Kidney glomerular epithelial cell (primary cell): ENCODE data around the gene SLC17A9.

Experiments
- DNase-seq: peaks from one replicate; lab custom pipeline; 2025; lab: John Stamatoyannopoulos, UW

Gene SLC17A9

DNA sequence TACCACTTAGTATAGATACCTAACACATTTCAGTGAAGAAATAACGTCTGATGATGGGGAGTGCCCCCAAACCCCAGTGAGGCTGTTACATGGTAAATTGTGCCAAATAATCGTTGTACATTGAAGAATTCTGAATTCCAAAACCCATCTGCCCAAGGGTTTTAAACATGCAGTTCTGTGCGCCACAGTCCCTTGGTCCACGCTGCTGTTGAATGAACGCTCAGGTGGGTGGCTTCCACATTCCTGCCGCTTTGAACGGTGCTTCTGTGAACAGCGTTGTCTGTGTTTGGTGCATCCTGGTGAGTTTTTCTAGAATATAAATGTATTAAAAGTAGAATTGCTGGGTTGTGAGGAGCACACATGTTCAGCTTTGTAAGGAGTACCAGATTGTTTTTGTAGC lies 11.6 kb upstream of the SLC17A9 start:
- DNase-seq: no peak

DNA sequence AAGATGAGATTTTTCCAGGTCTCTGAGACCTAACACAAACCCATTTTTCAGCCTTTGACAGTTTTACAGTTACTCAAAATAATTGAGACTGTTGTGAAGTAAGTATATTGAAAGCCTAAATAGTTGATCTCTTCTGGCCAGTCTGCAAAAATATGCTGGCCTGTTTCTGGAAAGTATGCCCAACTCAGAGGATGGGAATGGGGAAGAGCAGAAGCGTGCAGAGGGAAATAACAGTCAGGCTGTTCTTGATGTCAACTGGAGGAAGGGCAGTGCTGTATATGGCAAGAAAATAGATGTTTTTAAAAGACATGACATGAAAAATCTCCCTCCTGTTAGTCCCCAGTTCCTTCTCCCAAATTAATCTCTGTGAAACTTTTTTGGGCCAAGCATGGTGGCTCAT lies 10.7 kb upstream of the SLC17A9 start:
- DNase-seq: no peak

DNA sequence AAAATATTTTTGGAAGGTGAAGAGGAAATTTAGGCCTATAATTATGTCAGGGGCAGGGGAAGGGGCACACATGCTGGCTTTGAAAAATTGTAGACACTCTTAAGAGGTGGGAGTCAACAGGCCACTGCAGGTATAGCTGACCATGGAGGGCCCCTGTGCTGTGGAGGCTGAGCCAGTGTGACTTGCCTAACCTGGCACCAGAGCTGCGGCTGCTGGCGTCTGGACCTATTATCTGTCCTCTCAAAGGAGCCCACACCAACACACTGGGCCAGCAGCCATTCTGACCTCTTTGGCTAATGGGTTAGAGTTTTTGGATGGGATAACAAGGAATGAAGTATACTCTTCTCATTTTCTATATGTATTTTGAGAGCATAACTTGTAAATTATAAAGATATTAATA lies 10.1 kb upstream of the SLC17A9 start:
- DNase-seq: no peak

DNA sequence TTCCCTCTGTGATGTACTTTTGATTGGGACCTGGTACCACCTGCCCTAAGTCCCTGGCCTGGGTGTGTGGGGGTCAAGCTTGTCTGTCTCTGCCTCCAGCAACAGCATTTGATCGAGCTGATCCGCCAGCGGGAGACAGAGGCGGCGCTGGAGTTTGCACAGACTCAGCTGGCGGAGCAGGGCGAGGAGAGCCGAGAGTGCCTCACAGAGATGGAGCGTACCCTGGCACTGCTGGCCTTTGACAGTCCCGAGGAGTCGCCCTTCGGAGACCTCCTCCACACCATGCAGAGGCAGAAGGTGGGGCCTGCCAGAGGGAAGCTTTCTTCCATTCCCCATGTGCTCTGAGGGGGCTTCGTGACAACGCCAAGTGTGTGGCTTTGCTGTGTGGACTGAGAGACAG lies 9.1 kb upstream of the SLC17A9 start:
- DNase-seq: no peak

DNA sequence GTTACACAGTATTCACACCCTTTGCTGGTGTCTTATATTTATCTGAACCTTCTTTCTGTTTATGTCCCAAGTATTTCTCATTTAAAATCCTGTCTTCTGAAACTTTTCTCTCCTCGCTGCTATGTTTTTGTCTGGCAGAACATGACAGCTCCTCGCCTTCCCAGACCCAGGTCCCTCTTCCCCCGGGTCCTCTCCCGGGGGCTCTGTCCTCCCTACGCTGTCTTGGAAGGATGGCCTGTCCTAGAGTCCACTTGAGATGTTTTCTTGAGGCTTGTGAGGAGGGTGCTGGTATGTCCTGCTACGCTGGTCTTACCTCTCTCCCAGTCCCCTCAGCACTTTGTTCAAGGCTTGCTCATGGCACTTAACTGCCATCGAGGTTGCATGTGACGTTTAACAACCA lies 8.3 kb upstream of the SLC17A9 start:
- no peak for DNase-seq

DNA sequence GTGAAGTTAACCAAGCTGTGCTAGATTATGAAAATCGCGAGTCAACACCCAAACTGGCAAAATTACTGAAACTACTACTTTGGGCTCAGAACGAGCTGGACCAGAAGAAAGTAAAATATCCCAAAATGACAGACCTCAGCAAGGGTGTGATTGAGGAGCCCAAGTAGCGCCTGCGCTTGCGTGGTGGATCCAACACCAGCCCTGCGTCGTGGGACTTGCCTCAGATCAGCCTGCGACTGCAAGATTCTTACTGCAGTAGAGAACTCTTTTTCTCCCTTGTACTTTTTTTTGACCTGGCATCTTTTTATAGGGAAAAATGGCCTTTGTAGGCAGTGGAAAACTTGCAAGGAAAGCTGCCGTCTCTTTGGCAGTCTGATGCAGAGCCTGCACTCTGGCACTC lies 7.8 kb upstream of the SLC17A9 start:
- DNase-seq: no peak

DNA sequence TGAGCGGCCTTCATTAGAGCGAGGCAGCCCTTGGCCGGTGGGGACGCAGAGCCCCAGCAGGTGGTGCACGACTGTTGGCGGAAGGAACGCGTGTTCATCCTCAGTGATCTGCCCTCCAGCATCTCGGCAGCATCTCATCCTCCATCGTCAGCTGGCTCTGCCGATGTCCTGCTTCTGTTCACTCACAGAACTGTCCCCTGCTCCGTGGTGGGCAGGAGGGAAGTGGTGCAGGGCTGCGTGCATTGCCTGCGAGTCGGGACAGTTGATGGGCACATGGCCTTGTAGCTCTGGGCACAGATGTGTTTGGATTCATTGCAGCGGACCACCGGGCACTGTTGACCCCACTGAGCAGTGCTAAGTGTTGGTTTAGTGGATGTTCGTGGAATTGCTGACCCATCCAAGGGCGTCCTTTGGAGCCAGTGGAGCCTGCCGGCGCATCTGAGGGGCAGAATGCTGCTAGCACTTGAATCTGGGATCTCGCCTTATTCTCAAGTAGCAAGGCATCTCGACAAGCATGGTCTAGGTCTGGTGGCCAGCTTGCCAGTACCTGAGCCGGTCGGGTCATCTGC lies 6.7 kb upstream of the SLC17A9 start:
- no peak for DNase-seq

DNA sequence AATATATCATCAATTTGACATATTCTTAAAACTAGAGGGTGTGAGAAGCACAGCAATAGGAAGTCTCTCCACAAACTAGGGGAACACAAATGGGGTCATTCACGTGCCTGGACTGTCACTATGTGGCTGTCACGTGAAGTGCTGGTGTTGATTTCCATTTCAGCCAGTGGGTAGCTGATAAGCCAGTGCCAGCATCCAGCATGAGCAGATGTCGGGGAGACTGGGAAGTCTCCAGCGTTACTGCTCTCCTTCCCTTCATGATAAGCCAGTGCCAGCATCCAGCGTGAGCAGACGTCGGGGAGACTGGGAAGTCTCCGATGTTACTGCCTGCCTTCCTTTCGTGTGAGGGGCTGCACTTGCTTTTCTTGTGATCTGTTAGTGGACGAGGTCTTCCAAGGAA lies 5.6 kb upstream of the SLC17A9 start:
- DNase-seq: no peak

DNA sequence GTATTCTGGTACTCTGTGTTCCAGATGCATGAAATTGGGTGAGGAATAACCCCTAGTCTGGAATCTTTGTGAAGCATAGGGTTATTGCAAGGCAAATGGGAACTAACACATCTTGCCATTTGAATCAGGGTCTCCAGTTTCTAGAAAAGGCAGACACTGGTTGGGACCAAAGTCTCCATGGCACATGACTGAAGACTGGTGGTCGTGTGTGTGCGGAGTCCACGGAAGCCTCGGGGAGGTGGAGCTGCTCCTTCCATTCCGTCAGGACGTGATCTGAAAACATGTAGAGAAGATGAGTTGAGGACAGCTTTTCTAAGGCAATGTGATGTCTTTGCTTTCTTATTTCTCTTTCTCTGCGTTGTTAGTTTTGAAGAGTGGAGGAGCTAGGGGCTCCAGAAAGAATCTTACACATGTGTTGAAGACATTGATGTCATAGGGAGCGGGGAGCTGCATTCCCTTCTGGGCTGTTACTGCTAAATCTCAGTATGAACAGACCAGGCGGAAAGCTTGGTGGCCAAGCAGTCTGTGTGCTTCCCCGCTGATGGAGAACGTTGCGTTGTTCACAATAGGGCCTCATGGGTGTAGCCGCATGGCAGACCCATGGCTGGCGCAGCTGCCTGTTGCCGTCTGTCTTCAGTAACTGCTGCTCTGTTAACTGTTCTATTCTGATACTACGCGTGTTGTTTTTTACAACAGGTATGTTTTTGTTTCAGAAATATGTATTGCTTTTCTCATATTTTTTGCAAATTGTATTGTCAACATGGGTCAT lies 4.8 kb upstream of the SLC17A9 start:
- DNase-seq: no peak

DNA sequence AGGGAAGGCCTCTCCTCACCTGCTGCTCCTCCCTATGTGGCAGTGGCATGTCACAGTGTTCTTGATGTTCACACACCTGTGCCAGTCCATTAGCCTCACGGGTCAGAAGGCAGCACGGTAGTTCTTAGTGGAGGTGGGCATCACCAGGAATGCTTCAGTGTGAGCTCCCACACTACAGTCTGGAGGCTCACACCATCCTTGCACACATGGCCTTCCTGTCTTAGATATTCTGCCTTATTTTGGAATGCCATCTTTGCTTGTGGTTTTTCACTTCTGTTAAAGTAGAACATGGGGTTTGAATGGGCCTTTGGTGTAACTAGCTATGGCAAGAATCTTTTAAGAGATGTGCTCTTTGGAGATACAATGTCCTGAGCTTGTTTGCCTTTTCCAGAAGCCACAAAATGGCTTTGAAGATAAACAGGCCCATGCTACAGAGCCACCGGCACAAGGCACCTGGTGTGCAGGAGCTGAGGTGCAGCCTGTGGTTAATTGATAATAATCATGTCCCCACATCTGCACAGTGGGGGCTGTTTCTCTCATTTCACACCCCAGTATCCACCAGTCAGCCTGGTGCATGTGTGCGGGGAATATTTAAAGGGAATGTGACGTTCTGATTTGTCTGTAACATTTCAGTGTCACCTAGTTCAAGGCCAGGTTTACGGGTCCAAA lies 3.2 kb upstream of the SLC17A9 start:
- no peak for DNase-seq

DNA sequence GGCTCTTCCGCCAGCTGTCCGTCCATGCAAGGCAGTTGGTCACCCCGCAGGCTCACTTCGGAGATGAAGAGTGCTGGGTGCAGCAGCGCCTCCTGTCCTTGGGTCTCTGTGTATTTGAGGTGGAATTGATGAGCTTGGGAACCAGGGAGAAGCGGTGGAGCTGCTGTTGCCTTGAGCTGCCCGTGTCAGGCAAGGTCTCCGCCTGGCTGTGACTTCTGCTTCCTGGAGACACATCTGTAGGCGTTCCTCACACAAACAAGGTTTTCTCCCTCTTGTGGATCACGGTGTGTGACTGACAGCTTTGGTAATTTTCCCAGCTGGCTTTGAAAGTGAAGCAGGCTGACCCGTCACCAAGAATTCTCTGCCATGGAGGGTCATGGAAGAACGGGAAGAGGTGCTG lies 2.5 kb upstream of the SLC17A9 start:
- no peak for DNase-seq

DNA sequence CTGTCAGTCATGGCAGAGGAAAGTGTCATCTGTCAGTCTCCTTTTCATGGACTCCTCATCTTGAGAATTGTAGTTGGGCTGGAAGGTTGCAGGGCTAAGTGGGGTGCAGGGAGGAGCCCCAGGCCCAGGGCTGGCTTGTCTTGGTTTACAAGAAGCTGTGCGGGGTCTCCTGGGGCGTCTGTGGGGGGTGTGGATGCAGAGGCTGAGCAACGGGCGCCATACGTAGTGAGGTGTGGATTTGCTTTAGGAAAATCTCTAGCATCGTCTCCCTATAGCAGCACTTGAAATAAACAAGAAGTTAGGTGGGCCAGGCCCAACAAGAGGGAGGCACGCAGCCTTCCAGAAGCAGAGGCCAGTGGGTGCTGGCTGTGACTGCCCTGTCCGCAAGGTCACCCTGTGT lies 1.8 kb upstream of the SLC17A9 start:
- DNase-seq: no peak

DNA sequence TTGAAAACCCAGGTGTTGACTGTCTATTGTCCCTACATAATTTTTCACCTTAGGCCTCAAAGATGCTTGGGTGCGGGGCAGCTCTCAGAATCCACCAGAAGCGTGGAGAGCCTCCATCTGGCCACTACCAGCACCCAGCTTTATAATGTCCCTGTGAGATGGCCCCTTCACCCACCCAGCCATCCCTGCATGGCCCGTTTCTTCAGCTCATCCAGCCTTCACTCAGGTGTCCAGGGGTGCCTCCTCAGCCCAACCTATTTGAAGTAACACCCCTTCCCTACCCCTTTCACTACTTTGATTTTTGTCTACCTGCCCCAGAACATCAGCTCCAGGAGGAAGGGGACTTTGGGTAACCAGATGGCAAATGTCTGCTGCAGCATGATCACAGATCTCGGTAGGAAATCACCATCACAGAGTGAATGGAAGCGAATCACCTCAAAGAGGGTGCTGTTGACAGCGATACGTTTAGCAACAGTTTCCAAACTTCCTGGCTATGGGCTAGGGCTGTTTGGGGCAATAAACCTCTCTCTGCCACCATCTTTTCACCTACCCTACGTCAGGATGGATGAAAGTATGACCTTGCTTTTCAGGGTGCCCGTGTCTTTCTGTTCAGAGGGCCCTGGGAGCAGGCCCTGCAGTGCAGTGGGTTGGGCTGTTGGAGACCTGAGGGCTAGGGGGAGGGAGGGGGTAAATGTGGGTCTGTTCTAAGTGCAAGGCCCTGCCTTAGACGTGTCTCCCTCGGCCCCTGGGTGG lies 1.2 kb upstream of the SLC17A9 start:
- no peak for DNase-seq

DNA sequence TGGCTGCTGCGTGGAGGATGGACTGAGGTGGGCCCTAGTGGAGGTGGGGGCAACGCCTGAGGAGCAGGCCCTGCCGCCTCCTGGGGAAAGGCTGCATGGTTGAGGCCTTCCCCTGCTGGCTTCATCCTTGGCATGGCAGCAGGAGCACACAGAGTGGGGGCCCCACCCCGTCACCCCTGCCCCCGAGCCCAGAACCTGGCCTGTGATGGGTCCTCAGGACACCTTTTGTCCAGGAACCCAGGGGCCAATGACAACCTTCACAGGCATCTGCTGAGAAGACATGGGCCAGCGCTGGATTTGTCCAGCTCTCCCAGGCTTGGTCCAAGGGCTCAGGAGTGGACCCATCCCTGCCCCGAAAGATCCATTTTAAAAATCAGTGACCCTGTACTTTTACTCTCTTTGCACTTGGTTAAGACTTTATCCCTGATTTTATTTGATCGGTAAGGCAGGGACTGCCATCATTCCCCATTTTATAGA lies 575 bp upstream of the SLC17A9 start:
- DNase-seq: no peak

DNA sequence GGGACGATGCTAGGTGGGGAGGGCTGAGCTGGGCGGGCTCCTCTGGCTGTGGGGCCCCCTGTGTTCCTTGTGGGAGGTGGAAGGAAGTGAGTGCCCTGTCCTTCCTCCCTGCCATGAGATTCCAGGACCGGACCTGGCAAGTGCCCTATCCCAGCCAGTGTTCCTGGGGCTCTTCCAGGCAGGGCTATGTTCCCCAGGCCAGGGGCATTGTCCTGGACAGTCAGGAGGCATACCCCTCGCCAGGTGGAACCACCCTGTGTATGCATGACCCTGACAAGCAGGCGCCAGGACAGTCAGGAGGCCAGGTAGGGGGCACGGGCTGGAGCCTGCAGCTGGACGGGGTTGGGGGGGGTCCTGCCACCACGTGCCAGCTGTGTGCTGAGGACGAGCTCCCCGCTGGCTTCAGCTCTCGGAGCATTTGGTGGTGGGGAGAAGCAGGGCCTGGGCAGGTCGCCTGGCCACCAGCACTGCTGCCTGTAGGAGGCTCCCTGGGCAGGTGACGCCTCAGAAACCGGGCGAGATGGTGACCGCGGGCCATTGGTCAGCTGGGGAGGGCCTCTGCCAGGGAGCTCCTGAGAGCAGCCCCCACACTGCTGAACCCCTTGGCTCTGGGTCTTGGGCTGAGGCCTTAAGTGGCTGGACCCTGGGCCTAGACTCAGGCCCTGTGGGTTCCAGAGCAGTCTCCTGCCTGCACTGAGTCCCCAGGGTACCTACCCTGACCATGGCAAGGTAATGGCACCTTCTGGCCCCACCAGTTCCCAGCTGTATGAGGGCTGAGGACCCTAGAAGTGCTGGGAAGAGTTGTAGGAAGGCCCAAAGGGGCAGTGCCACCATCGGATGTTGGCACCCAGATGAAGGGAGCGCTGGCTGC lies 694 bp downstream of the SLC17A9 start:
- no peak for DNase-seq

DNA sequence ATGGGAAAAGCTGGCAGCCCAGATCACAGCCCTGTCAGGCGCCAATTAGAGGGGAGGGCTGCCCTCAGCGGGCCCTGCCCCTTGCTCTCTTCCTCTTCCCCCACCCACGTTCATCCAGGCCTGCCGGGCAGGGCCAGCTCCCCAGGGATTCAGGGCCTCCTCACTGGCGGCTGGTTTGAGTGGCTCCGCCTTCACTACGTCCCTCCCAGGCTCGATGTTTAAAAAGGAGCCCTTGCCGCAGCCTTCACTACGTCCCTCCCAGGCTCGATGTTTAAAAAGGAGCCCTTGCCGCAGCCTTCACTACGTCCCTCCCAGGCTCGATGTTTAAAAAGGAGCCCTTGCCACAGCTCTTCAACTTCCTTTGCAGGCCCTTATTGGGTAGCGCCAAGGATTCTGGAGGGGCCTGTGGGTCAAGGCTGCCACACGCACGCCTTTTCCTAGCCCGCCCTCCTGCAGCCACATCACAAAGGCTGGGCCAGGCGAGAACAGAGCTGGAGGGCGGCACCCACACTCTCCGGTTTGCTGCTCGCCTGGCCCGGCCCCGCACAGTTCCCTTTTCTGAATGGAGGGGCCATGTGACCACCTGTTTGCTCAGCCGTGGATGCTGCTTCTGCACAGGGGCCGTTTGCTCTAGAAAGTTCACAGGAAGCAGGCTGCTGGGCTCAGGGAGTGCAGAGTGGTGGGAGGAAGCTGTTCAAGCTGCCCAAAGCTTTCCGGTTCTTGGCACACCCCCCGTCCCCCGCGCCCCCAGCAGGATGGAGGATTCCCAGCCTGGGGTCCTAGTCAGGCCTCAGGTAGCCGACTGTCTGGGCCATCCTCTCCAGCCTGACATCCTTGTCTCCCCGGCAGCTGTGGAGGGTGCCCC lies 1.6 kb downstream of the SLC17A9 start:
- DNase-seq: peak; percentile 49

DNA sequence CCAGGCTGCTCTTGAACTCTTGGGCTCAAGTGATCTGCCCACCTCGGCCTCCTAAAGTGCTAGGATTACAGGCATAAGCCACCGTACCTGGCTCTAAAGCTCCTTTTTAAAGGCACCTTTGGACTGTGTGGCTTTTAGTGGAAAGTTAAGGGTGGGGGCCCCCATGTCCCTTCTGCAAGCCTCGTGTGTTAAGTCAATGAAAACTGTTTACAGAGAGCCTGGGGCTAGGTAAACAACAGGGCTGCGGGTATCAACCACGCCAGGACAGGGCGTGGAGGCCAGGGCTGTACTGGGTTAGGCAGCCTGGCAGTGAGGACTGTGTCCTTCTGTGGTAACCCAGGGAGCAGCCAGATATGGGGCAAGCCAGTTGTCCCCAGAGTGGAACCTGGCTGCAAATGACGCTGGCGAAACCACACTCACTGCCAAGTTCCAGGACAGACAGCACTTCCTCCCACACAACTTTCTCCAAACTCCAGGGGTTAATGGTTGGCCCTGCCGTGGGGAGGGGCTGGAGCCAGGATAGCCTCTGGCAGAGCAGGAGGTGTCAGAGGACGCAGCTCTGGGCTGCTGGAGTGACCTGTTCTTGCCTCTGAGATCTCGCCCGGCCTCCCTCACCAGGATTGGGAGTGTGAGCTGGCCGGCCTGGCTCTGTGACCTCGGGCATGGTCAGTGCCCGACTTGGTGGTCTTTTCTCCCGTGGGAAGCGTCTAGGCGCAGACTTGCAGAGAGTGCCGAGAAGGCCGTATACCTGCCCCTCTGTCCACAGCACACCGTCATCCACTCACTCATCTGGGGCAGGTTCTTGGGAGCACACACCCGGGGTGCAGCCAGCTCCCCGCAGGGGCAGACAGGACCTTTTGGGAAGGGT lies 3.2 kb downstream of the SLC17A9 start:
- DNase-seq: no peak

DNA sequence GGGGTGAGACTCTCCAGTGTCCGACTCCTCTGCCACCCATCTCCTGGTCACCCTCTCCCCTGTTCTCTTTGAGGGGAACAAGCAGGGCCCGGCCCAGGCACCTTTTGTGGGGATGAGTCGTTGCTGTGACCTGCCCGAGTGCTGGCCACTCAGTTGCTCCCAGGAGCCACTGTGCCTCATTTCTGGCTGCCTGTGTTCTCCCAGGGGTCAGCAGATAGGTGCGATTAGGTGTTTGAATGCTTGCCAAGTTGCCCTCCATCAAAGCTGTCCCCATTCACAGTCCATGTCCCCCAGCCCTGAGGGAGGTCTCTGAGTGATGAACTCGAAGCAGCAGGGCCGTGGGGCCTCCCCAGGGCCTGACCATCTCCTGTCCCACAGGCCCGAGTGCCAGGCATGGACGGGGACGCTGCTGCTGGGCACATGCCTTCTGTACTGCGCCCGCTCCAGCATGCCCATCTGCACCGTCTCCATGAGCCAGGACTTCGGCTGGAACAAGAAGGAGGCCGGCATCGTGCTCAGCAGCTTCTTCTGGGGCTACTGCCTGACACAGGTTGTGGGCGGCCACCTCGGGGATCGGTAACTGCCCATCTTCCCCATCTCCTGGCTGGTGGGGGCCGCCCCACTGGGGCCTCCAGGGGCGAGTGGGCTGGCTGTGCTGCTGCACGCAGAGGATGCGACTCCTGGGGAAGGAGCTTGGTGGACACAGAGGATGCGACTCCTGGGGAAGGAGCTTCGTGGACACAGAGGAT lies 4.1 kb downstream of the SLC17A9 start:
- DNase-seq: no peak
